GM18519 (cell line): ENCODE data around the gene MPP3.
"Not testable (repeated sequence)": the region's sequence is repeated elsewhere in the genome, so short reads cannot be mapped to it uniquely, and the experiment has no call there.

Experiments used
- ATAC-seq: cut with Tn5 transposase; IDR thresholded peaks from one replicate; pipeline ENCODE4 v1.9.1; 2021; ENCODE audit warnings: mild to moderate bottlenecking, moderate library complexity; ENCODE audit not compliant: unreplicated experiment, low FRiP score

Gene MPP3

DNA sequence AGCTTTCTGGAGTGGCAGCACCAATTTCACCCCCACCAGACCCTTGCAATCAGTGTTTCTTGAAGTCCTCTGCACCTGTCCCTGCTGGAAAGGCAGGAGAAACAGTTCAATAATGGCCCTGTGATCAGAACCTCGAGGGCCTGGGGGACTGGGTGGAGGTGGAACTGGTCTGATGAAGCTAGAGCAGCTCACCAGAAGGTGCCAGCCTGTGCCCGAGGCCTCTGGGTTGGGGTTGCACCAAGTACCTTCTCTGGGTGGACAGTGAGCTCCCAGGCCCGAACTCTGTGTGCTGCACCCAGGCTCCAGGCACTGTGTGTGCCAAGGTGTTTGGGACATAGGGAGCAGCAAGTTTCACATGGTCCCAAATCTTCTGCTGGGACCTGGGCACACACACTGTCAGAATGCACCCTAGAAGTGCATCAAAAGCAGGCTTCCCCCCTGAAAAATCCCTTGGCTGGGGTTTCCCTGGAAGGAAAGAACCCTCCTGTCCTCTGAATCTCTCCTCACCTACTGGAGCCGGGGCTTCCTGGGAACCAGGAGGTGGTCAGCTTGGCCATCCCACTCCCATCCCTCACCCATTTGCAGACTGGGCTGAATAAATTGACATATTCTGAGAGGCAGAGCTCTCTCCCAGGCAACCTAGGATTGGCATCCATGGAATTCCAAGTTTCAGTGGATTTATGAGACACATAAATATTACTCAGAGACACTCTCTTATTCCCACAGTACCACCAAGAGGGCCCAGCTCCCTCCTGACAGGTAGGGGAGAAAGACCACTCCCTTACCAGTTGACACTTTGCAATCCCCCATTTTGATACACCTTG, 31.4 kb upstream of the MPP3 start:
- ATAC-seq: no peak

DNA sequence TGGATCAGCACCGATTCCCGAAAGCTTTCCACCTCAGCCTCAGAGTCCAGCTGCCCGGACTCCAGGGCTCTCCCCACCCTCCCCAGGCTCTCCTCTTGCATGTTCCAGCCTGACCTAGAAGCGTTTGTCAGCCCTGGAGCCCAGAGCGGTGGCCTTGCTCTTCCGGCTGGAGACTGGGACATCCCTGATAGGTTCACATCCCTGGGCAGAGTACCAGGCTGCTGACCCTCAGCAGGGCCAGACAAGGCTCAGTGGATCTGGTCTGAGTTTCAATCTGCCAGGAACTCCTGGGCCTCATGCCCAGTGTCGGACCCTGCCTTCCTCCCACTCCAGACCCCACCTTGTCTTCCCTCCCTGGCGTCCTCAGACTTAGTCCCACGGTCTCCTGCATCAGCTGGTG, 29.0 kb upstream of the MPP3 start:
- no peak for ATAC-seq

DNA sequence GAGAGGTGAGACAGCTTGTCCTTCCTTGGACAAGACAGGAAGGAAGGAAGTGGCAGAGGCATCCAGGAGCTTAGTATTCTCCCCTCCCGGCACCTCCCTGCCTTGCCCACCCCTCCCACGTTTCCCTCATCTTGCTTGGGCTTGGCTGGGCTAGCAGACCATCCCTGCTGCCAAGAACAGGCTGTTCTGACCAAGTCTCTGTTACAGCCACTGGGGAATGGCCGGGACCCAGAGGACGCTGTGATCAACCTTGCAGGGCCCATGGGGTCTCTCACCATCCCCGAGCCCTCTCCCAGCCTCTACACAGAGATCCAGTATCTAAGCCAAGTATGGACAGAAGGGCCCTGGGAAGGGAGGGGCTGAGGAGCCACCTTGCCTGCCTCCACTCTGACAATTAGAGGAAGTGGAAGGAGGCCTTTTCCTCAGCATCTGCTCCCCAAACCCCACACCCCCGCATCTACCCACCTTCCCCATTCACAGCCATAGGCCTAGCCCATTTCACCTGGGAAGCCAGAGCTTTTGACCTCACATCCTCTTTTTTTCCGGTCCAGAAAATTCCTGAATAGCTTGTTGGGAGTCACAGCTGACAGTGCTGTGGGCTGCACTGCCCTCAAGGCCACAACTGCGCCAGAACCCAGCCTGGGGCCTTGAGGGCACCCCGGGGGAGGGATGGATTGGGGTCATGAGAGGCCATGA, 28.1 kb upstream of the MPP3 start:
- no peak for ATAC-seq

DNA sequence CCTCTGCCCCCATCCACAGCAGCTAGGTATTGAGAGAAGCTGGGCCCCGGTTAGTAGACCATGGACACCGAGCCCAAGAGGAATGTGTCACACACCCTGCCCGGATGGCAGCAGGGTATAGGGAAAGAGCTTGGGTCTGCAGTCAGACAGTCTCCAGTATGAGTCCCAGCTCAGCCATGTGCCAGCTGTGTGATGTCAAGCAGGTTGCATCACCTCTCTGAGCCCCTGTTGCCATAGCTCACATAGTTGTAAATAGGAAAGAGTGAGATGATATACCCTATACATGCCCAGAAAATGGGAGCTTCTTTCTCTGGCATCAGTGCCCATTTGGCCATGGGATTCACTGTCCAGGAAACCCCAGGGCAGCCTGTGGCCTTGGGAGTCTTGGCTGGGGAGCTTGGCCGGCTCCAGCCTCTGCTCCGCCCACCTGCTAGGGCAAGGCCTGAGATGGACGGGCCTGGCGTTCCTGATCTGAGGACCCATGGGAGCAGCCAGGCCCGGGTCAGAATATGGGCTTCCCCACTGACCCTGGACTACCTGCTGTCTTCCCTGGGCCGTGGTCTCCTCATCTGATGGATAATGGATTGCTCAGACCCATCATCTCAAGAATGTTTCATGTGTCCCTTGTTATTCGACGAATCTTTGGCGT, 27.3 kb upstream of the MPP3 start:
- no peak for ATAC-seq

DNA sequence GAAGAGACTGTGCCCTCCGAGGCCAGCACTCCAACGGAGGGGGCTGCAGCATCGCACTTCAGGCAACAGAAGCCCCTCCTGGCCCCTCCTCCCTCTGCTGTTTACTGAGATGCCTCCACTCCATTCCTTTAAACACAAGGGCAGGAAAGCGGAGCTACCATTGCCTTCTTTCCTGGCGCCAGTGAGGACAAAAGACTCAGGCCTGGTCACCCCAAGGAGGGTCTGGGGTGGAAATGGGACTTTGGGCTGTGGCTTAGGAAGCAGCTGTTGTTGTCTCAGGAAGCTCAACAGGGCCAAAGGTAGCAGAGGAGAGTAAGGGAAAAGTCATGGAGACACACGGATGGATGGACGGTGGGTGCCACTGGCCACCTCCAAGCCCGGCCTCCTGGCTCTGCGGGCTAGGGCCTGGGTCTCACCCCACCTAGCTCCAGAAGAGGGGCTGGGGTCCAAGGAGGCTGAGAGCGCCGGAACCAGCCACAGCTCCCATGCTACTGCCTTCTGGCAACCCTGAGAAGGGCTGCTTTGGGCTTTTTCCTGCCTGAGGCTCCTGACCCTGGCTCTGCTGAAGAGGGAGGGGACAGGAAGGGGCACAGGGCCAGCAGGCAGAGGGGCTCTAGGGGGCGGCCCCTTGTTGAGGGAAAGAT, 25.1 kb upstream of the MPP3 start:
- no peak for ATAC-seq

DNA sequence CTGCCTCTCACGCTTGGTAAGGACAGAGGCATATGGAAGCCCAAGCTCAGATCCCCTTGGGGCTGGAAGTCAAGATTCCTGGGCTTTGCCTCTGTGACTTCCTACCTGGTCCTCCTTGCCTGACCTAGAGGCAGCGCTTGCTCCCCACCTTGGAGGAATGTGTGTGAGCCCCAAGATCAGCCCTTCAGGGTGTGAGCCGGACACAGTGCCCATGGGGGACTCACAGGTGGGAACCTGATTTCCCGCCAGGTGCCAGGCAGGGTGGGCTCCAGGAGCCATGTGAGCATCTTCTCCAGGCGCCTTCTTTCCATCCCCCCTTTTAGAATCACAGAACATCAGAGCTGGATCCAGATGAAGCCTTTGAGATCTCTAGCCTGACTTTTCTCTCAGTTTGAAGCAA, 24.2 kb upstream of the MPP3 start:
- ATAC-seq: no peak

DNA sequence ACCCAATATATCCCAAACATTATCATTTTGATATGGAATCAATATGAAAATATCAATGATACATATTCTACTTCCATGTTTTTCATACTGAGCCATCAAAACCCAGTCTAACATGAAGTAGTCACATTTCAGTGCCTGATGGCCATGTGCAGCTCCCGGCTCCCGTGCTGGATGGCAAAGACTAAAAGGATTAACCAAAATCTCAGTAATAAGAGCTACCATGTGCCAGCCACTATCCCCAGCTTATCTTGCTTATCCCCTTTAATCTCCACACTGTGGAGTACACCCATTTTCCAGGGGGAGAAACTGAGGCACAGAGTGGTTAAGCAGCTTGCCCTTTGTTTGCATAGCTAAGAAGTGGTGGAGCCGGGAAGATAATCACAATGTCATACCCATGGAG, 23.2 kb upstream of the MPP3 start:
- no peak for ATAC-seq

DNA sequence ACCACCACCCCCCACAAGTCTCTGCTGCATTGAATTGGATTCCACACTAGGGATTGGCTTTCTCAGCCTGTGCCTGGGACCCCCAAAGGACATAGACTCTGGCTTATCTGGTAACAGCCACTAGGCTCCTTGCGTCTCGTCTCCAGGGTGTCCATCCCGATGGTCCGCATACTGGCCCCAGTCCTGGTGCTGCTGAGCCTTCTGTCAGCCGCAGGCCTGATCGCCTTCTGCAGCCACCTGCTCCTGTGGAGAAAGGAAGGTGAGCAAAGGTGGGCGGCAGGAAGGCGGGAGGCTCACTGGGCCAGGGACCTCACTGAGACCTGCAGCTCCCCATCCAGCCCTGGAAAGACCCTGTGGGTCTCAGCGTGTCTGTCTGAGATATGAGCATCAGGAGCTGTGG, 22.1 kb upstream of the MPP3 start:
- no peak for ATAC-seq

DNA sequence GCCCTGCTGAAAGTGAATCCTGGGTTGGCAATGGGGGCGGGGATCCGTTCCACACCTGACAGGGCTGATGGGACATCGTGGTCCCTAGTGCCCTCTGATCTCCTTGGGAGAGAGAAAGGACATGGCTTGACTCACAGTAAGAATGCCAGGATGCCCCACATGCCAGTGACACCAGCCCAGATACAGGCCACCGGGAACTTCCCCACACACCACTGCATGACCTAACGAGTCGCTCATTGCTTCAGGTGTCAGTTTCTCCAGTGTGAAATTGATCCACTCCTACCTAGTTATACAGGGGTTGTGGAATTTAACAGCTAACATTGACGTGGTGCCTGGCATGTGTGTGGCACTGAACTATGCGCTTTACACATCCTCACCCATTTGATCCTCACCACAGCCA, 21.6 kb upstream of the MPP3 start:
- no peak for ATAC-seq

DNA sequence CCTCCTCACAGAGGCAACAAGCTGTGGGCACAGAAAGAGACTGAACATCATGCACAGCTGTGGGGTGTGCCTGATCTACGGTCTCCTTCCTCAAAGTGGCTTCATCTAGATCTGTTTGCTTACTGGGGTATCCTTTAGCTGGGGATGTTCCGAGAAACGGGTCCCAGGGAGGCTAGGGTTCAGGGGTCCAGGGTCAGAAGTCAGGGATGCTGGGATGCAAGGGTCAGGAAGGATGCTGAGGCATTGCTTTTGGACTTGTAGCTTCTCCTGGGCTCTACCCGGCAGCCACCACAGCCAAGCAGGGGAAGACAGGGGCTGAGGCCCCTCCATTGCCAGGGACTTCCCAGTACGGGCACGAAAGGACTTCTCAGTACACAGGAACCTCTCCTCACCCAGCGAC, 20.6 kb upstream of the MPP3 start:
- ATAC-seq: no peak

DNA sequence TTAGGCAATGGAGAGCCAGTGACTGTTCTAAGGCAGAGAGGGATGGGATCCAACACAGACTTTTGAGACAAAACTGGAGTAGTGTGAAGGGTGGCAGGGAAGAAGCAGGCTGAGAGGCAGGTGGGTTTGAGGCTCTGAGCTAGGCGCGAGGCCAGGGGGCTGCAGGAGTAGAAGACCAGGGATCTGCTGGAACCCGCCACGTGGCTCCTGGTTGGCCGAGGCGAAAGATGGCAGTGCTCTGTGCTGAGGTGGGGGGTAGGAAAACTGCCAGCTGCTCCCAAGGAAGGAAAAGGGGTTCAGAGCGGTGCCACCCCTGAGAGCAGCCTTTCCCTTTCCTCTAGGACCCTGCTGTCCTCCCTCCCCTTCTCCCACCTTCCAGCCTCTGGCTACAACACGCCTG, 19.6 kb upstream of the MPP3 start:
- no peak for ATAC-seq

DNA sequence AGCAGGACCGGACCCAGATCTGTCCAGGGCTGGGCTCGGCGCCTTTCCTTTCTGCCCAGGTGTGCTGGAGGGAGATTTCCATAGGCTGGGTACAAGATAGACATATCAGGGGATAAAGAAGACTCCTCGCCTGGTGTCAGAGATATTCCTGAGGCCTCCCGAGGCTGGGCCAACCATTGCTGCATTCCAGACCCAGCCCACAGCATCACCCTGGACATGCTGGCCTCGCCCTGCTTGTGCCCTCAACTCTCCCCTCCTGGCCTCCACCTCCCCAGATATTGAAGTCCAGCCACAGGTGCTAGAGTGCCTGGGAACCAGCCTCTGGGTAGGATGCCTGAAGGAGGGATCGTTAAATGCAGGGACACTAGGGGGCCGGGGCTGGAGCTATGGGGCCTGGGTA, 16.2 kb upstream of the MPP3 start:
- ATAC-seq: no peak

DNA sequence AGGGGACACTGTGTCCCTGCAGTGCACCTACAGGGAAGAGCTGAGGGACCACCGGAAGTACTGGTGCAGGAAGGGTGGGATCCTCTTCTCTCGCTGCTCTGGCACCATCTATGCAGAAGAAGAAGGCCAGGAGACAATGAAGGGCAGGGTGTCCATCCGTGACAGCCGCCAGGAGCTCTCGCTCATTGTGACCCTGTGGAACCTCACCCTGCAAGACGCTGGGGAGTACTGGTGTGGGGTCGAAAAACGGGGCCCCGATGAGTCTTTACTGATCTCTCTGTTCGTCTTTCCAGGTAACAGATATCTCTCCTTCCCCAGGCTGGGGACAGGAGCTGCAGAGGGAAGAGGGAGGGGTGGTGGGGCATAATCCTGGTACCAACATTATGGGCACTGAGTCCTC, 15.7 kb upstream of the MPP3 start:
- ATAC-seq: no peak

DNA sequence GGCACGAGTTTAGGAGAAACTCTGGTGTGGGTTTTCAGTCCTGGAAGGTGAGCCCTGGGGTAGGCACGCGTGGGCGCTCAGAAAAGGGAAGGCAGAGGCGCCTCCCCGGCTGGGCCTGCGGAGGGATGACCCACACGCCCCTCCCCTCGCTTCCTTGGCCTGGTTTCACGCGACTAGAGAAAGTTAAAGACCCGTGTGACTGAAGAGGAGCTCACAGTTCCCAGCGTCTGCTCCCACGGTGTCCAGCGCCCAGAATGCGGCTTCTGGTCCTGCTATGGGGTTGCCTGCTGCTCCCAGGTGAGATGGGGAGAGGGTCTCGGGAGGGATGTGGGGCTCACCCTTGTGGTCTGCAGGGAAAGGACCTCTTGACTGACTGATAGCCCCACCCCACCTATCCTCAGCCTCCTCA, 14.0 kb upstream of the MPP3 start, which contains the start of gene CD300LG:
Gene CD300LG (plus strand): TSS at position 214 of the 409 bp plus-strand sequence. CDS start 41 bp downstream, at position 255.
- no peak for ATAC-seq

DNA sequence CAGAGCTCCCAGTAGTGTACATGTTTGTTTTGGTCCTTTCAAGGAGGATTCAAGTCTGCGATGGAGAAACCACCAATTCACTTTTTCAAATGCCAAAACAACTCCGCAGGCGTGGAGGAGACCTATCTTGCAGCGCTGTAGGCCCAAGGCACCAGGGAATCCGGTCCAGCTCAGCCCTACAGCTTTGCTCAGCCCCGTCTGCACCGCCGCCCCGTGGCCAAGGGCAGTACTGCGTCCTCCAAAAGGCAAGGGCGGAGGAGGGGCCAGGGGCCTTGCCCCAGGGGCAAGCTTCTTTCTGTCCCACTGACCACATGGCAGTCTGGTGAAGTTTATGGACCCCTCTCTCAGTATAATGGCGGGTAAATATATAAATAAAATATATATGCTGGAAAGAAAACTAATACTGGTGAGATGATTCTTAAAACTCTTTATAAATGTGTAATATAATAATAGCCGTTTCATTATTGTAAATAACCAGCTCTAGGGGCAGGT, 13.3 kb upstream of the MPP3 start:
- no peak for ATAC-seq

DNA sequence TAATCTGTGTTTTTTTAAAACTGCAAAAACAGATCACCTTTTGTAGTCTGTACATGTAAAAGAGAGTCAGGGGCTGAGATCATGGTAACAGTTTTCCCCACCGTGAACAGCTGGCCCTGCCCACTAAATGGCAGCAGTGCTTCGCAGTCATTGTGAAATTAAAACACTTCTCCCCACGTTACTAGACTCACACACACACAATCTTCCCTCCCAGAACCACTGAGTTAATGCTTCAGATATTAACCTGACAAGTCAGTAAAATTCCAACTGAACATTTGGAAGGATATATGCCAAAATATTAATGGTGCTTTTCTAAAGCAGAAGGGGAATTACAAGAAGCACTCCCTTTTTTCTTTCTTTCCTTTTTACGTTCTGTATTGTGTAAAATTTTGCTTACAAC, 12.8 kb upstream of the MPP3 start:
- no peak for ATAC-seq

DNA sequence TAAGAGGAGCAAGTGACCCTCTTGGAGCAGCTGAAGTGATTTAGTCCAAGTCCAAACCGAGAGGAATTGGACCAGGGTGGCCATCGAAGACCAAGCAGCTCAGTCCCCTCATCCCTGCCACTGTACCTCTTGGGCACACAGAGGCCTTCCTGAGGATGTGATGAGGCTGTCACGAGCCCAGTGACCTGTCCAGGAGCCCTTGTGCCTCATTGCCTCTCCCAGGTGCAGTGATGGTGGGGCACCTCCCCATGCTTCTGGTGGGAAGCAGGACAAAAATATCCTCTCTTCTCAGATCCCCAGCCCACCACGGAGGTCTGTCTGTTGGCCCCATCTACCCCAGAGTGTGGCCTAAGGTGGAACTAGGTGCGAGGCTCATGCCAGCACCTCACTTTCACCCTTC, 11.3 kb upstream of the MPP3 start:
- no peak for ATAC-seq

DNA sequence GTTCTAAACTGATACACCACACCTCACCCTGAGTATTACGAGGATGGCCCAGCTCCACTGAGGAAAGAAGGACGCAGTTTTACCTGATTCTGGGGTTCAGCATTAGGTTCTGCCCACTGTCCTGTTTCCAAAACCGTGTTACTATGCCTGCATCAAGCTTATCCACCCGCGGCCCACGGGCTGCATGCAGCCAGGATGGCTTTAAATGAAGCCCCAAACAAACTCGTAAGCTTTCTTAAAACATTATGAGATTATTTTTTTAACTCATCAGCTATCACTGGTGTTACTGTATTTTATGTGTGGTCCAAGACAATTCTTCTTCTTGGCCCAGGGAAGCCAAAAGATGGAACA, 10.0 kb upstream of the MPP3 start:
- no peak for ATAC-seq

DNA sequence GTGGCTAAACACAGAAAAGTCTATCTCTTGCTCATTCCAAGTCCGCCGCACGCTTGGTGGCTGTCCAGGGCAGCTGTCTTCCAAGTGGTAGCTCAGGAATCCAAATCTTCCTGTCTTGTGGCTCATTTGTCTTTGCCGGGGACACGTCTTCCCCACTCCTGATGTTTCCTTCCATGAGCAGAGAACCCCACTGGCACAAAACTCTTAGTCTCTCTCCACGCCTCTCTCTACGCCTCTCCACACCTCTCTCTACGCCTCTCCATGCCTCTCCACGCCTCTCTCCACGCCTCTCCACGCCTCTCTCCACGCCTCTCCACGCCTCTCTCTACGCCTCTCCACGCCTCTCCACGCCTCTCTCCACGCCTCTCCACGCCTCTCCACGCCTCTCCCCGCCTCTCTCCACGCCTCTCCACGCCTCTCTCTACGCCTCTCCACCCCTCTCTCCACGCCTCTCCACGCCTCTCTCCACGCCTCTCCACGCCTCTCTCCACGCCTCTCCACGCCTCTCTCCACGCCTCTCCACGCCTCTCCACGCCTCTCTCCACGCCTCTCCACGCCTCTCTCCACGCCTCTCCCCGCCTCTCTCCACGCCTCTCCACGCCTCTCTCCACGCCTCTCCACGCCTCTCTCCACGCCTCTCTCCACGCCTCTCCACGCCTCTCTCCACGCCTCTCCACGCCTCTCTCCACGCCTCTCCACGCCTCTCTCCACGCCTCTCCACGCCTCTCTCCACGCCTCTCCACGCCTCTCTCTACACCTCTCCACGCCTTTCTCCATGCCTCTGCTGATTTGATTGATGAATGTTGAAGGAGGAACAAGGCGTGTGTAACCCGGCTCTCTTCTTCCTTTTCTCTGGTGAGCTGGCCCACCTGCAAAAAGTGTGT, 9.4 kb upstream of the MPP3 start:
- not testable (repeated sequence) for ATAC-seq

DNA sequence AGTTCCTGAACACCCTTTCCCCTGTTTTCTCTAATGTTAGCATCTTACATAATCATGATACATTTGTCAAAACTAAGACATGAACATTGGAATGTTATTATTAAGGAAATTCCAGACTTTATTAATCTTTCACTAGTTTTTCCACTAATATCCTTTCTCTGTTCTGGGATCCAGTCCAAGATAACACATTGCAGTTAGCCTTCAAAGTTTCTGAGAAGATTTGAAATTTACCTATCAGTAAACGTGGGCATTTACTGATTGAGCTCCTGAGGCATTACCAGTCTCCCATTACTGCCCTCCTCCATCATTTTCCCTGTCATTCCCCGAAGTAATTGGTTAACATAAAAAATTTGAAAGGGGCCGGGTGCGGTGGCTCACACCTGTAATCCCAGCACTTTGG, 8.3 kb upstream of the MPP3 start:
- ATAC-seq: no peak
